ENCODE data around the gene MARF1. TPM values are rescaled to one million over a fixed set of nuclear protein-coding genes. Genes with fewer than 3 reads are reported as not detected.

Gene MARF1
- total and polyA plus RNA-seq, 9 of the 15 experiments (the other 6 are each of a cell fraction or from before 2014, with no cell fraction given): 4.7 to 33.2 (median 11.7) TPM

DNA sequence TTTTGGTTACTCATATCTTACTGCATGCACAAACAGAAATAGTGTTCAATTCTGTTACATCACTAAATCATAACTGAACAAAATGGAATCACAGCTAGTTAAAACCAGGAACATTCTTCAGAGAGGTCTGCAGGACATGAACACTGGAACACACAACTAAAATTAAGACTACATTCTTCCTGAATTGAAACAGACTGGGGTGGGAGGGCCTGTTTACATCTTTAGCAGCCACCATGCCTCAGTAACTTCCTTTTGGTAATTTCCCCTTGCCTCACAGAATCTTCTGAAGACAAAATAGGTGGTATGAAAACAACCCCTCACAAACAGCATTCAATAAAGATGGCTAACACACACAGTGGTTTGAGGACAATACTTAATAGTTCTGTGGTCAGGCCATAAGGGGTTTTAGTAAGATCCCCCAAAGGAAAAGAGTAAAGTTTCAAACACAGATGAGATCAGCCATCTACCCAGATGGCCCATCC, 6.5 kb downstream of the MARF1 start (continued):
- TF ChIP-seq ILF3 (IDR thresholded peaks at IDR 0.05; ENCODE audit: borderline replicate concordance) (no peak), MAFF (IDR thresholded peaks at IDR 0.05; ENCODE audit: low read length) (no peak), ZKSCAN1 (IDR thresholded peaks at IDR 0.05; ENCODE audit: low read depth, low read length) (no peak), CCNT2 (IDR thresholded peaks at IDR 0.05; ENCODE audit: borderline replicate concordance, extremely low read depth, insufficient read length, low read depth, low read length) (no peak), ZNF785 (CRISPR knock-in tag; IDR thresholded peaks at IDR 0.05) (no peak), NFIC (IDR thresholded peaks at IDR 0.05) (no peak), RAD51 (IDR thresholded peaks at IDR 0.05; ENCODE audit: borderline replicate concordance, low read depth) (no peak)
- TF ChIP-seq, protein P1, sequence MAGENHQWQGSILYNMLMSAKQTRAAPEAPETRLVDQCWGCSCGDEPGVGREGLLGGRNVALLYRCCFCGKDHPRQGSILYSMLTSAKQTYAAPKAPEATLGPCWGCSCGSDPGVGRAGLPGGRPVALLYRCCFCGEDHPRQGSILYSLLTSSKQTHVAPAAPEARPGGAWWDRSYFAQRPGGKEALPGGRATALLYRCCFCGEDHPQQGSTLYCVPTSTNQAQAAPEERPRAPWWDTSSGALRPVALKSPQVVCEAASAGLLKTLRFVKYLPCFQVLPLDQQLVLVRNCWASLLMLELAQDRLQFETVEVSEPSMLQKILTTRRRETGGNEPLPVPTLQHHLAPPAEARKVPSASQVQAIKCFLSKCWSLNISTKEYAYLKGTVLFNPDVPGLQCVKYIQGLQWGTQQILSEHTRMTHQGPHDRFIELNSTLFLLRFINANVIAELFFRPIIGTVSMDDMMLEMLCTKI (IDR thresholded peaks at IDR 0.05; ENCODE audit: partially characterized antibody): no peak
- TF ChIP-seq, protein P2, sequence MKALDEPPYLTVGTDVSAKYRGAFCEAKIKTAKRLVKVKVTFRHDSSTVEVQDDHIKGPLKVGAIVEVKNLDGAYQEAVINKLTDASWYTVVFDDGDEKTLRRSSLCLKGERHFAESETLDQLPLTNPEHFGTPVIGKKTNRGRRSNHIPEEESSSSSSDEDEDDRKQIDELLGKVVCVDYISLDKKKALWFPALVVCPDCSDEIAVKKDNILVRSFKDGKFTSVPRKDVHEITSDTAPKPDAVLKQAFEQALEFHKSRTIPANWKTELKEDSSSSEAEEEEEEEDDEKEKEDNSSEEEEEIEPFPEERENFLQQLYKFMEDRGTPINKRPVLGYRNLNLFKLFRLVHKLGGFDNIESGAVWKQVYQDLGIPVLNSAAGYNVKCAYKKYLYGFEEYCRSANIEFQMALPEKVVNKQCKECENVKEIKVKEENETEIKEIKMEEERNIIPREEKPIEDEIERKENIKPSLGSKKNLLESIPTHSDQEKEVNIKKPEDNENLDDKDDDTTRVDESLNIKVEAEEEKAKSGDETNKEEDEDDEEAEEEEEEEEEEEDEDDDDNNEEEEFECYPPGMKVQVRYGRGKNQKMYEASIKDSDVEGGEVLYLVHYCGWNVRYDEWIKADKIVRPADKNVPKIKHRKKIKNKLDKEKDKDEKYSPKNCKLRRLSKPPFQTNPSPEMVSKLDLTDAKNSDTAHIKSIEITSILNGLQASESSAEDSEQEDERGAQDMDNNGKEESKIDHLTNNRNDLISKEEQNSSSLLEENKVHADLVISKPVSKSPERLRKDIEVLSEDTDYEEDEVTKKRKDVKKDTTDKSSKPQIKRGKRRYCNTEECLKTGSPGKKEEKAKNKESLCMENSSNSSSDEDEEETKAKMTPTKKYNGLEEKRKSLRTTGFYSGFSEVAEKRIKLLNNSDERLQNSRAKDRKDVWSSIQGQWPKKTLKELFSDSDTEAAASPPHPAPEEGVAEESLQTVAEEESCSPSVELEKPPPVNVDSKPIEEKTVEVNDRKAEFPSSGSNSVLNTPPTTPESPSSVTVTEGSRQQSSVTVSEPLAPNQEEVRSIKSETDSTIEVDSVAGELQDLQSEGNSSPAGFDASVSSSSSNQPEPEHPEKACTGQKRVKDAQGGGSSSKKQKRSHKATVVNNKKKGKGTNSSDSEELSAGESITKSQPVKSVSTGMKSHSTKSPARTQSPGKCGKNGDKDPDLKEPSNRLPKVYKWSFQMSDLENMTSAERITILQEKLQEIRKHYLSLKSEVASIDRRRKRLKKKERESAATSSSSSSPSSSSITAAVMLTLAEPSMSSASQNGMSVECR (CRISPR knock-in tag; IDR thresholded peaks at IDR 0.05): no peak
